ENCODE data around the gene GLYR1.
A peak's percentile ranks its signal among the peaks of the same experiment; 100 is the strongest.
"Not testable (repeated sequence)": the region's sequence is repeated elsewhere in the genome, so short reads cannot be mapped to it uniquely, and the experiment has no call there.

GLYR1 gene

GRCh38 chr16:4787627-4788482 lies 59.2 kb downstream of the GLYR1 start, which contains the start of gene SEPTIN12:
TSS of gene SEPTIN12 (minus strand) at chr16:4788345. CDS start at chr16:4787645, 700 bp downstream.
- no peak for DNase-seq (ENCODE audit: low read depth)

GRCh38 chr16:4787068-4787467 lies 60.0 kb downstream of the GLYR1 start:
- no peak for DNase-seq (ENCODE audit: low read depth)

- DNase-seq (ENCODE audit: low read depth) = no peak
Observed at GRCh38 chr16:4785758-4786433, 61.2 kb downstream of the GLYR1 start.

- DNase-seq (ENCODE audit: low read depth) = not testable (repeated sequence)
Observed at GRCh38 chr16:4784444-4784987, 62.6 kb downstream of the GLYR1 start.

- DNase-seq (ENCODE audit: low read depth) = no peak
Observed at GRCh38 chr16:4783951-4784336, 63.1 kb downstream of the GLYR1 start.

GRCh38 chr16:4783251-4783950 lies 63.7 kb downstream of the GLYR1 start:
- no peak for DNase-seq (ENCODE audit: low read depth)

GRCh38 chr16:4780235-4780634 lies 66.9 kb downstream of the GLYR1 start:
- no peak for DNase-seq (ENCODE audit: low read depth)

- DNase-seq (ENCODE audit: low read depth) = no peak
Observed at GRCh38 chr16:4778050-4778392, 69.1 kb downstream of the GLYR1 start.

- DNase-seq (ENCODE audit: low read depth) = no peak
Observed at GRCh38 chr16:4777339-4778049, 69.6 kb downstream of the GLYR1 start.

GRCh38 chr16:4776141-4776705 lies 70.9 kb downstream of the GLYR1 start:
- no peak for DNase-seq (ENCODE audit: low read depth)

GRCh38 chr16:4775005-4775404 lies 72.1 kb downstream of the GLYR1 start:
- DNase-seq (ENCODE audit: low read depth) = no peak

GRCh38 chr16:4772351-4772750 lies 74.7 kb downstream of the GLYR1 start:
- no peak for DNase-seq (ENCODE audit: low read depth)

- no peak for DNase-seq (ENCODE audit: low read depth)
Observed at GRCh38 chr16:4771646-4772045, 75.4 kb downstream of the GLYR1 start.

GRCh38 chr16:4769306-4769638 lies 77.8 kb downstream of the GLYR1 start:
- no peak for DNase-seq (ENCODE audit: low read depth)

GRCh38 chr16:4768549-4769305 lies 78.4 kb downstream of the GLYR1 start:
- peak; percentile 78 for DNase-seq (ENCODE audit: low read depth)

GRCh38 chr16:4767872-4768548 lies 79.1 kb downstream of the GLYR1 start:
- no peak for DNase-seq (ENCODE audit: low read depth)

GRCh38 chr16:4766875-4767628 lies 80.0 kb downstream of the GLYR1 start, which contains the start of gene ZNF500:
TSS of gene ZNF500 (minus strand) at chr16:4767162. CDS start at chr16:4765978, 1,184 bp downstream.
- peak; percentile 98 for DNase-seq (ENCODE audit: low read depth)

GRCh38 chr16:4765511-4766474 lies 81.3 kb downstream of the GLYR1 start:
- no peak for DNase-seq (ENCODE audit: low read depth)
